BE2C (cell line): ENCODE data around the gene ST6GALNAC3.
"Not testable (repeated sequence)": the region's sequence is repeated elsewhere in the genome, so short reads cannot be mapped to it uniquely, and the experiment has no call there.

Experiments
- DNase-seq: peaks from one replicate; pipeline ENCODE4 v3.0.0-alpha.2; 2020
- H3K27me3 ChIP-seq: fragments of 250-450 bp; sonication (Bioruptor Pico); 2 replicates; pipeline ENCODE4 v1.5.1; 2020; ENCODE audit warnings: mild to moderate bottlenecking
- H3K36me3 ChIP-seq: fragments of 250-450 bp; sonication (Bioruptor Pico); 2 replicates; pipeline ENCODE4 v1.5.1; 2020; ENCODE audit warnings: mild to moderate bottlenecking
- H3K4me1 ChIP-seq: fragments of 250-450 bp; sonication (Bioruptor Pico); 2 replicates; pipeline ENCODE4 v1.5.1; 2020
- H3K4me3 ChIP-seq: 2 replicates; pipeline ENCODE4 v1.5.1; 2011; ENCODE audit warnings: low read depth, low read length
- H3K9me3 ChIP-seq: fragments of 250-450 bp; sonication (Bioruptor Pico); 2 replicates; pipeline ENCODE4 v1.5.1; 2020
- CTCF ChIP-seq: IDR thresholded peaks from 2 replicates; pipeline ENCODE4 v1.5.1; 2012; ENCODE audit warnings: mild to moderate bottlenecking, low read depth, low read length

Gene ST6GALNAC3

GRCh38 chr1:76317299-76317900 is 242.9 kb downstream of the ST6GALNAC3 start:
- Histone ChIP-seq H3K9me3 (no peaks in the 10 kb centered on the region), H3K36me3 (no peaks in the 10 kb centered on the region), H3K4me3 (no peak overlapping the region), H3K4me1 (no peaks in the 10 kb centered on the region), H3K27me3 (no peaks in the 10 kb centered on the region)
- no peak for TF ChIP-seq CTCF
- no peak for DNase-seq

- peak; percentile 83 for TF ChIP-seq CTCF
- Histone ChIP-seq H3K27me3 (no peaks in the 10 kb centered on the region), H3K4me3 (no peak overlapping the region), H3K9me3 (no peaks in the 10 kb centered on the region), H3K4me1 (0 out of 2 replicates have a peak, but pooled peaks cover 1% of the 10 kb centered on the region), H3K36me3 (no peaks in the 10 kb centered on the region)
- peak; percentile 17 for DNase-seq
Measured at GRCh38 chr1:76330991-76331603, 256.6 kb downstream of the ST6GALNAC3 start.

DNA sequence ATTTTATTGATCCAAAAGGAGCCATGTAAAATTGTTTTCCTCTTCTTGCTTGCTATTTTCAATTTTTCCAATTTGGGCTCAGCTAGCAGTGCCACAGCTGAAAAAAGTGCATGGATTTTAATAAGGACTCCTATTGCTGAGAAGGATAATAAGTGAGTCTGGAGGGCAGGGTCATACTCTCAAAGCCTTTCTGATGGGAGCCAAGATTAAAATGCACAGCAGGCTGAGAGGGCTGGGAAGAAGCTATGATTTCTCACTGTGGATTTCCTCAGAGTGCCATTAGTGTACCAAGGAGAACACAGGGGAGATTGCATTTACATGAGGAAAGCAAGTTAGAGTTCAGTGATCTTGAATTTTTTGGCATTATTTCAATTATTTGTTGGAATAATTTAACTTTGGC is 261.3 kb downstream of the ST6GALNAC3 start:
- peaks cover 15% of the 10 kb centered on the region for H3K4me1 ChIP-seq
- no peaks in the 10 kb centered on the region for H3K27me3 ChIP-seq
- no peak for TF ChIP-seq CTCF
- H3K4me3 ChIP-seq = no peak overlapping the region
- no peaks in the 10 kb centered on the region for H3K36me3 ChIP-seq
- no peak for DNase-seq
- no peaks in the 10 kb centered on the region for H3K9me3 ChIP-seq

DNA sequence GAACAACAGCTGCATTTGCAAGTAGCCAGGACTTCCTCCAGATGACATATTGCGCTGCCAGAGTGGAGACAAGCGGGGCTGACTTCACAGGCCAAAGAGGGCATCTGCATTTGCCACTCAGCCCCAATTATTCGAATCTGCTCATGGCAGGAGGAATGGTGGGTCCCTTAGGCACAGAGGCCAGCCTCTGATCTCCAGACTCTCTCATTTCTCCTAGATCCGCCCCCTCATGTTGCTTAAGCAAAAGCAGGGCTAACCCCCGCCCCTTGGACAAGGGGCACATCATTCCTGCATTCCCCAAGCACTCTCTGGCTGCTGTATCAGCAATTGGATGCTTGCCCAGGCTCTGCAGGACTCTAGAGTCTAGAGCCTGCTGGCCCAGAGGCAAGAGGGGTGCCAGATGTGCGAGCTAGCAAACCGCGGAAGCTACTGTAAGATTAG is 262.4 kb downstream of the ST6GALNAC3 start:
- Histone ChIP-seq H3K36me3 (no peaks in the 10 kb centered on the region), H3K4me3 (no peak overlapping the region), H3K9me3 (no peaks in the 10 kb centered on the region), H3K4me1 (peaks cover 15% of the 10 kb centered on the region), H3K27me3 (no peaks in the 10 kb centered on the region)
- TF ChIP-seq CTCF = no peak
- peak; percentile 88 for DNase-seq

- Histone ChIP-seq H3K36me3 (no peaks in the 10 kb centered on the region), H3K9me3 (no peaks in the 10 kb centered on the region), H3K4me1 (peaks cover 15% of the 10 kb centered on the region), H3K4me3 (no peak overlapping the region), H3K27me3 (no peaks in the 10 kb centered on the region)
- TF ChIP-seq CTCF = no peak
- peak; percentile 60 for DNase-seq
Measured at GRCh38 chr1:76337542-76338219, 263.1 kb downstream of the ST6GALNAC3 start.

DNA sequence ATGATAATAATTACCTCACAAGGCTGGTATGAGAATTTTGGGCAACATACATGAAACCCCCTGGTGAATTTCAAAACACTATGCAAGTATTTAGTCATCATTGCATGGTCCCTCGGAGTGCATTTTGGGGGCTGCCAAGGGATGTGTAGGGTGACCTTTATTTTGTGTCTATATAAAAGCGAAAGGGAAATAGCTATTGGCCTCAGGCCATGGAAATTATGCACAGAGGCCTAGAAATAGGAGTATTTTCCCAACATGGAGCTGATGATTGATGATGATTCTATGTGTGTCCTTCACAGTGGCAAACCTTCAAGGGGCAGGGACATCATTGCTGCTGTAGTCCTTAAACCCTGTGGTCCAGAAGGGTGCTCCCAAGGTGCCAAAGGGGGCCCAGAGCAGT is 265.5 kb downstream of the ST6GALNAC3 start:
- Histone ChIP-seq H3K4me3 (no peak overlapping the region), H3K4me1 (peaks cover 15% of the 10 kb centered on the region), H3K36me3 (no peaks in the 10 kb centered on the region), H3K27me3 (no peaks in the 10 kb centered on the region), H3K9me3 (no peaks in the 10 kb centered on the region)
- TF ChIP-seq CTCF = no peak
- DNase-seq = no peak

GRCh38 chr1:76341816-76342215 is 267.3 kb downstream of the ST6GALNAC3 start:
- DNase-seq, H3K36me3 ChIP-seq, H3K9me3 ChIP-seq, H3K4me1 ChIP-seq, H3K27me3 ChIP-seq, H3K4me3 ChIP-seq: not testable (repeated sequence)
